ENCODE data around the gene SLC22A16.

- TF ChIP-seq CTCF (IDR thresholded peaks at IDR 0.05; ENCODE audit: insufficient read depth, low read length, poor library complexity, severe bottlenecking) (no peak), EZH2phosphoT487 (conservative IDR thresholded peaks at IDR 0.05; ENCODE audit: low read length) (no peak)
Measured at GRCh38 chr6:110440026-110440425, 36.4 kb downstream of the SLC22A16 start.

Measured in SU-DHL-6 (cell line).